Mesothelial cell of epicardium (in vitro differentiated cells): ENCODE results near the gene CBFB. TPM values are rescaled to one million over a fixed set of nuclear protein-coding genes. Genes with fewer than 3 reads are reported as not detected.

ENCODE experiments used
- DNase-seq, 2 experiments: peaks; one replicate each; pipeline ENCODE4 v3.0.0; 2021; ENCODE audit warnings: low spot score in 2 of 2; ENCODE audit not compliant: unreplicated experiment in 2 of 2
- H3K27ac Mint-ChIP-seq: 2 replicates; pipeline ENCODE4 v1.8.0; 2021; ENCODE audit warnings: mixed read lengths
- H3K27me3 Mint-ChIP-seq: 2 replicates; pipeline ENCODE4 v1.8.0; 2021; ENCODE audit warnings: low read depth, mixed read lengths
- H3K36me3 Mint-ChIP-seq: 2 replicates; pipeline ENCODE4 v1.8.0; 2021; ENCODE audit warnings: mixed read lengths
- H3K4me1 Mint-ChIP-seq: 2 replicates; pipeline ENCODE4 v1.8.0; 2021; ENCODE audit warnings: mixed read lengths
- H3K4me3 Mint-ChIP-seq: 2 replicates; pipeline ENCODE4 v1.8.0; 2021; ENCODE audit warnings: mild to moderate bottlenecking, moderate library complexity, mixed read lengths
- H3K9me3 Mint-ChIP-seq: 2 replicates; pipeline ENCODE4 v1.8.0; 2021; ENCODE audit warnings: mixed read lengths
- total RNA-seq: library from RNA; stranded (reverse); gene quantifications from 3 replicates; pipeline ENCODE4 v1.2.1, GENCODE V29; 2021
- TF ChIP-seq, protein P1 (sequence below): fragments of 200-600 bp; sonication (generic); IDR thresholded peaks from one replicate; pipeline ENCODE4 v1.5.0; 2021; ENCODE audit warnings: antibody characterized with exemption; ENCODE audit not compliant: unreplicated experiment

CBFB gene
- total RNA-seq, 1 donor from 2014 or later, result 74.6 TPM

DNA sequence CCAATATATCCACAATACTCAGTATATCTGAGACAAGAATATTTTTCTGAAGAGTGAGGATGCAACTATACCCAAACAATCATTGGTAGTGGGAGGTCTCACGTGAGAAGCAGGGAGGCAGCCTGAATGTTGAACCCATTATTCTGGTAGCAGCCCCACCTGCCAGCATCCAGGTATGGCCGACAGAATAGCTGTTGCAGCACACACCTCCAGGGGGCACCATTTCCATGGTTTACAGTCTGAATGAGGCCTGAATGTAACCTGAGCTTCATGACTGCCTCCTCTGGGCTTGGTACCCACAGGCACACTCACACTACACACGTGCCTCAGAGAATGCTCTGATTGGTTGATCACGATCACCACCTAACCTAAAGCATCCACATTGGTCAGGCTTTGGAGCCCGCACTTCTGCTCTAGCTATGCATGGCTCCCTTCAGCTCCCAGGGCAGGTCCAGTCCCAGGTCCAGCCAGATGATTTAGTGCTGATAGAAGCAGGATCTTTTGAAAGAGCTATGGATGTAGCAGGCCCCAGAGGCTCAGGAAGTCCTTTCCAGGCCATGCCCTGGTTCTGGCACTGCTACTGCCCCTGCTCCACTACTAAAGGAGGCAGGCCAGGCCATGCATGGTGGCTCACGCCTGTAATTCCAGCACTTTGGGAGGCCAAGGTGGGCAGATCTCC, 11.0 kb upstream of the CBFB start:
- TF ChIP-seq, protein P1, sequence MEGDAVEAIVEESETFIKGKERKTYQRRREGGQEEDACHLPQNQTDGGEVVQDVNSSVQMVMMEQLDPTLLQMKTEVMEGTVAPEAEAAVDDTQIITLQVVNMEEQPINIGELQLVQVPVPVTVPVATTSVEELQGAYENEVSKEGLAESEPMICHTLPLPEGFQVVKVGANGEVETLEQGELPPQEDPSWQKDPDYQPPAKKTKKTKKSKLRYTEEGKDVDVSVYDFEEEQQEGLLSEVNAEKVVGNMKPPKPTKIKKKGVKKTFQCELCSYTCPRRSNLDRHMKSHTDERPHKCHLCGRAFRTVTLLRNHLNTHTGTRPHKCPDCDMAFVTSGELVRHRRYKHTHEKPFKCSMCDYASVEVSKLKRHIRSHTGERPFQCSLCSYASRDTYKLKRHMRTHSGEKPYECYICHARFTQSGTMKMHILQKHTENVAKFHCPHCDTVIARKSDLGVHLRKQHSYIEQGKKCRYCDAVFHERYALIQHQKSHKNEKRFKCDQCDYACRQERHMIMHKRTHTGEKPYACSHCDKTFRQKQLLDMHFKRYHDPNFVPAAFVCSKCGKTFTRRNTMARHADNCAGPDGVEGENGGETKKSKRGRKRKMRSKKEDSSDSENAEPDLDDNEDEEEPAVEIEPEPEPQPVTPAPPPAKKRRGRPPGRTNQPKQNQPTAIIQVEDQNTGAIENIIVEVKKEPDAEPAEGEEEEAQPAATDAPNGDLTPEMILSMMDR, result peak; percentile 70
- no peaks in the 10 kb centered on the region for H3K9me3 Mint-ChIP-seq
- no peak overlapping the region for H3K4me3 Mint-ChIP-seq
- H3K4me1 Mint-ChIP-seq, result peaks cover 35% of the 10 kb centered on the region
- H3K36me3 Mint-ChIP-seq, result no peaks in the 10 kb centered on the region
- DNase-seq, result peak; percentile 50 to 78
- no peak overlapping the region for H3K27ac Mint-ChIP-seq
- H3K27me3 Mint-ChIP-seq, result no peaks in the 10 kb centered on the region

DNA sequence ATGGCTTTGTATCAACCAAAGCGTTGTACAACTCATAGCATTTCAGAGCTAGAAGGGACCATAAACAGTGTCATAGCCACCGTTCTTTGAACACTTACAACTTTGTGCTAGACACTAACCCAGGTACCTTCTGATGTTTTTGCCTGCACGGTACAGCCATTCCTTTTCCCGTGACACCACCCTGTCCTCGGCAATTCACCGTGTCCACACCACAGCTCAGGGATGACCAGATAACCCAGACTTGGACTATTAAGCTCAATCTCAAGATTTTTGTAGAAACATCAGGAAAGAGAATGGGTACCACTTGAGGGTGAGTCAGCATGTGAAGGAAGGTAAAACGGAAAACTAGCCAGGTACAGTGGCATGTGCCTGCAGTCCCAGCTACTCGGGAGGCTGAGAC, 9.8 kb upstream of the CBFB start:
- peak in 1 of 2 experiments; percentile 19 for DNase-seq
- H3K36me3 Mint-ChIP-seq, result no peaks in the 10 kb centered on the region
- no peak overlapping the region for H3K27ac Mint-ChIP-seq
- H3K4me3 Mint-ChIP-seq, result no peak overlapping the region
- TF ChIP-seq, protein P1, result no peak
- H3K9me3 Mint-ChIP-seq, result no peaks in the 10 kb centered on the region
- peaks cover 32% of the 10 kb centered on the region for H3K4me1 Mint-ChIP-seq
- H3K27me3 Mint-ChIP-seq, result no peaks in the 10 kb centered on the region

DNA sequence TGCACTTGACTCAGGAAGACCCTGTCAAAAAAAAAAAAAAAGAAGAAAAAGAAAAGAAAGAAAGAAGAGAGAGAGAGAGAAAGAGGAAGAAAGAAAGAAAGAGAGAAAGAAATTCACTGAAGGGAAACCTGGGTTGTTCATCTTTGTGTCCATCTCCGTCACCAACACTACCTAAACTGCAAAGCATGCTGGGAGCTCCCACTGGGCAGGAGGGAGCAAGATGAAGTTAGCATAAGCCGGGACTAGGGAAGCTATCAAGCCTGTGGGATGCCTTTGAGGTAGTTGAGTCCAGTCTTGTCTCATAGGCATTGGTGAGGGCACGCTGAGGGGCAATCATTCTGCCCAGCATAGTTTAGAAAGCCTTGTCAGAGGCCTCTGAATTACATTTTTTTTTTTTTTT, 7.6 kb upstream of the CBFB start:
- H3K4me3 Mint-ChIP-seq, result no peak overlapping the region
- TF ChIP-seq, protein P1, result no peak
- peaks cover 31% of the 10 kb centered on the region for H3K4me1 Mint-ChIP-seq
- H3K36me3 Mint-ChIP-seq, result no peaks in the 10 kb centered on the region
- H3K27me3 Mint-ChIP-seq, result no peaks in the 10 kb centered on the region
- no peak for DNase-seq
- no peaks in the 10 kb centered on the region for H3K9me3 Mint-ChIP-seq
- no peak overlapping the region for H3K27ac Mint-ChIP-seq

DNA sequence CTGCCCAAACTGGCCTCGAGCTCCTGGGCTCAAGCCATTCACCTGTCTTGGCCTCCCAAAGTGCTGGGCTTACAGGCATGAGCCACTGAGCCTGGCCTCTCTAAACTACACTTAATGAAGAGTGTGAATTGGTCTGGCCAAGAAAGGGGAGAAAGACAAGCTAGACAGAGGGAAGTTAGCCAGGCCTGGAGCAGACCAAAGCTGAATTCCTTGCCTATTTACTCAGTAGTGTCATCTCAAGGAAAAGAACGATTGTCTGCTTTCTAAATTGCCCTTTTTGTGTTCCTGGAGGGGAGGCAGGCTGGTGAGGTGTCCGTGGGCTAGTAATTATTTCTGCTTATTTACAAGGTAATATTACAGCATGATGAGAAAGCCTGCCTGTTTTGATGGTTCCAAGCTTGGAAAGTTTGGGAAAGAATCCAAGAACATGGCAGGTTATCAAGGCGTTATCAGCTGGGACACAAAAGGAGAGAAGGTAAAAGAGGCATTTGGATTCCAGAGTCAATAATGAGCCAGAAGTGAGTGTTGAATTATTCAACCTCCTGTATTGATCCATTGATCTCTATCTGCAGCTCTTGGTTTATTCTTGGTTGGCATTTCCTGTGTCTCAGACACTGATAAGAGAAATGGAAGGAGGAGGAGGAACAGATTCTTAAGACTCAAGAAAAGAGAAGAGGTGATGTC, 6.3 kb upstream of the CBFB start:
- H3K36me3 Mint-ChIP-seq, result no peaks in the 10 kb centered on the region
- no peak for DNase-seq
- TF ChIP-seq, protein P1, result no peak
- H3K4me1 Mint-ChIP-seq, result peaks cover 29% of the 10 kb centered on the region
- no peaks in the 10 kb centered on the region for H3K9me3 Mint-ChIP-seq
- H3K27ac Mint-ChIP-seq, result peak overlapping the region; percentile 40
- H3K27me3 Mint-ChIP-seq, result no peaks in the 10 kb centered on the region
- H3K4me3 Mint-ChIP-seq, result no peak overlapping the region

DNA sequence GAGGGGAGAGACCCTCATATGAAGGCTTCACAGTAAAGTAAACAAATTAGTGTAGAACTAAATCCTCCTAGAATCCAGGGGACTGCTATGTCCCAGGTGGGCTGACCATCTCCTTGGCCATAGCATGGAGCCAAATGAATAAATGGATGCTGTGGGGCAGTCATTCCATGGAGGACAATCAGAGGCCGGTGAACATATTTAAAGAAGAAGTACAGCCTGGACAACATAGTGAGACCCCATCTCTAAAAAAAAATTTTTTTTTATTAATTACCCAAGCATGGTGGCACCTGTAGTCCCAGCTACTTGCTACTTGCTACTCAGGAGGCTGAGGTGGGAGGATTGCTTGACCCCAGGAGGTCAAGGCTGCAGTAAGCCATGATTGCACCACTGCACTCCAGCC, 5.3 kb upstream of the CBFB start:
- Mint-ChIP-seq H3K27ac (no peak overlapping the region), H3K36me3 (no peaks in the 10 kb centered on the region), H3K4me1 (peaks cover 32% of the 10 kb centered on the region), H3K27me3 (no peaks in the 10 kb centered on the region), H3K9me3 (no peaks in the 10 kb centered on the region), H3K4me3 (no peak overlapping the region)
- DNase-seq, result no peak
- TF ChIP-seq, protein P1, result no peak
